HepG2 (cell line): ENCODE data around the gene RBM6. TPM values are rescaled to one million over a fixed set of nuclear protein-coding genes. Genes with fewer than 3 reads are reported as not detected.

Experiments
- ATAC-seq: fragments of 200-7000 bp; cut with Tn5 transposase; 3 replicates; pipeline ENCODE4 v1.9.1; 2020; ENCODE audit warnings: mild to moderate bottlenecking, moderate library complexity
- BruUV-seq: library from RNA; stranded (reverse); fragments of 400-500 nt; replicated peaks from 2 replicates; lab custom pipeline; 2021; lab: Mats Ljungman, UMichigan
- CTCF ChIA-PET: fragments of 300-600 bp; formaldehyde crosslinking; extraction: SDS; loops from one replicate; lab custom pipeline; 2021; ENCODE audit warnings: low total read pairs, inconsistent platforms, low intra/inter-chr PET ratio; lab: Yijun Ruan, JAX
- POLR2A ChIA-PET: fragments of 350-600 bp; sonication (Branson Sonifier 250); formaldehyde crosslinking; loops from one replicate; lab custom pipeline; 2020; ENCODE audit warnings: antibody characterized with exemption, inconsistent platforms; lab: Yijun Ruan, JAX
- DNase-seq: peaks from one replicate; pipeline ENCODE4 v3.0.0-alpha.2; 2015; ENCODE audit warnings: low spot score
- FAIRE-seq: peaks from 3 replicates; lab custom pipeline; 2011; peaks lifted over from hg19 to GRCh38; lab: Jason Lieb, UNC
- H2AFZ ChIP-seq: one replicate; pipeline ENCODE4 v1.6.1; 2011; ENCODE audit warnings: low read length, inconsistent platforms
- H3K27ac ChIP-seq: fragments of 300-600 bp; 3 replicates; pipeline ENCODE4 v1.8.0; 2011; ENCODE audit warnings: mixed run types, mild to moderate bottlenecking, mixed read lengths, low read length, inconsistent platforms; ENCODE audit not compliant: insufficient read depth; ENCODE audit errors: extremely low read length
- H3K27me3 ChIP-seq, 2 experiments: fragments of 200-600 bp in 1 of 2; 2 replicates in 1 of 2; 3 replicates in 1 of 2; pipeline versions ENCODE4 v1.6.0 to v1.8.0; 2011; ENCODE audit warnings: low read length in 2 of 2, mild to moderate bottlenecking in 2 of 2, moderate library complexity in 2 of 2, inconsistent platforms in 1 of 2; ENCODE audit not compliant: insufficient read depth in 2 of 2, control insufficient read depth in 1 of 2
- H3K36me3 ChIP-seq, 2 experiments: fragments of 200-600 bp in 1 of 2; replicated peaks in 1 of 2; 2 replicates in 1 of 2; 3 replicates in 1 of 2; pipeline versions ENCODE4 v1.5.1 to v1.8.0; 2011; ENCODE audit warnings: low read length in 2 of 2, inconsistent platforms in 1 of 2; ENCODE audit not compliant: insufficient read depth in 2 of 2, control insufficient read depth in 1 of 2
- H3K4me1 ChIP-seq: 2 replicates; pipeline ENCODE4 v1.5.1; 2012; ENCODE audit warnings: low read length, inconsistent platforms; ENCODE audit not compliant: insufficient read depth
- H3K4me2 ChIP-seq: 2 replicates; pipeline ENCODE4 v1.6.0; 2011; ENCODE audit warnings: low read depth, low read length, inconsistent platforms
- H3K4me3 ChIP-seq, 3 experiments: fragments of 200-600 bp in 1 of 3; sonication (generic), shearing (Covaris generic) in 1 of 3; replicated peaks in 1 of 3; 2 replicates each; pipeline ENCODE4 v1.5.1; 2011 to 2016; ENCODE audit warnings: low read length in 3 of 3, inconsistent platforms in 2 of 3, low read depth in 2 of 3, mild to moderate bottlenecking in 2 of 3, control low read depth in 1 of 3, mixed read lengths in 1 of 3; ENCODE audit not compliant: insufficient read depth in 1 of 3
- H3K79me2 ChIP-seq: one replicate; pipeline ENCODE4 v1.6.1; 2011; ENCODE audit warnings: low read length, inconsistent platforms; ENCODE audit not compliant: insufficient read depth
- H3K9ac ChIP-seq: 2 replicates; pipeline ENCODE4 v1.6.0; 2011; ENCODE audit warnings: mild to moderate bottlenecking, low read depth, low read length, inconsistent platforms; ENCODE audit not compliant: insufficient read depth
- H3K9me3 ChIP-seq: 2 replicates; pipeline ENCODE4 v1.5.1; 2012; ENCODE audit warnings: mild to moderate bottlenecking, low read length
- H4K20me1 ChIP-seq: 2 replicates; pipeline ENCODE4 v1.6.0; 2011; ENCODE audit warnings: inconsistent platforms, mild to moderate bottlenecking, low read length, moderate library complexity; ENCODE audit not compliant: insufficient read depth
- FOSL1 ChIP-seq: sonication (generic); formaldehyde crosslinking; IDR thresholded peaks from 2 replicates; pipeline ENCODE4 v1.9.0; 2021; ENCODE audit warnings: missing genetic modification reagents, borderline replicate concordance
- FOXK2 ChIP-seq: fragments of 450-650 bp; IDR thresholded peaks from 2 replicates; pipeline ENCODE4 v1.6.1; 2016
- MAZ ChIP-seq, 2 experiments: sonication (generic) in 1 of 2; formaldehyde crosslinking in 1 of 2; IDR thresholded peaks; 2 replicates each; pipeline versions ENCODE4 v1.5.0 to v1.6.1; 2012 to 2020; ENCODE audit warnings: low read depth in 2 of 2, mild to moderate bottlenecking in 2 of 2, borderline replicate concordance in 1 of 2, improper control_type of control experiment in 1 of 2, low read length in 1 of 2, missing genetic modification reagents in 1 of 2, moderate library complexity in 1 of 2
- MBNL3 ChIP-seq: fragments of 250-450 bp; sonication (Bioruptor Pico); conservative IDR thresholded peaks from 2 replicates; pipeline ENCODE4 v1.8.0; 2022; ENCODE audit warnings: mild to moderate bottlenecking, inconsistent platforms
- MEIS1 ChIP-seq: sonication (generic); formaldehyde crosslinking; IDR thresholded peaks from 2 replicates; pipeline ENCODE4 v1.9.0; 2021; ENCODE audit warnings: mild to moderate bottlenecking, missing genetic modification reagents, moderate library complexity, borderline replicate concordance
- NPAS2 ChIP-seq: sonication (generic); formaldehyde crosslinking; IDR thresholded peaks from 2 replicates; pipeline ENCODE4 v1.8.0; 2022; ENCODE audit warnings: mild to moderate bottlenecking, missing genetic modification reagents, borderline replicate concordance
- RORA ChIP-seq: sonication (generic); formaldehyde crosslinking; IDR thresholded peaks from 2 replicates; pipeline ENCODE4 v1.5.0; 2020; ENCODE audit warnings: mild to moderate bottlenecking, missing genetic modification reagents, moderate library complexity
- ZBTB2 ChIP-seq: sonication (generic); formaldehyde crosslinking; IDR thresholded peaks from 2 replicates; pipeline ENCODE4 v1.8.0; 2022; ENCODE audit warnings: low read depth, missing genetic modification reagents
- ZNF234 ChIP-seq: sonication (generic); formaldehyde crosslinking; conservative IDR thresholded peaks from 2 replicates; pipeline ENCODE4 v1.5.1; 2020; ENCODE audit warnings: mild to moderate bottlenecking, missing genetic modification reagents
- ZNF235 ChIP-seq: sonication (generic); formaldehyde crosslinking; IDR thresholded peaks from 2 replicates; pipeline ENCODE4 v1.8.1; 2023; ENCODE audit warnings: mild to moderate bottlenecking, missing genetic modification reagents, borderline replicate concordance
- ZNF24 ChIP-seq: fragments of 450-650 bp; IDR thresholded peaks from 2 replicates; pipeline ENCODE4 v1.6.1; 2017; ENCODE audit warnings: antibody characterized with exemption, mild to moderate bottlenecking
- ZNF274 ChIP-seq: sonication (generic); formaldehyde crosslinking; IDR thresholded peaks from 2 replicates; pipeline ENCODE4 v1.5.1; 2020; ENCODE audit warnings: mild to moderate bottlenecking, missing genetic modification reagents
- ZNF557 ChIP-seq: sonication (generic); formaldehyde crosslinking; IDR thresholded peaks from 2 replicates; pipeline ENCODE4 v1.4.0; 2020; ENCODE audit warnings: missing genetic modification reagents
- ZNF619 ChIP-seq: sonication (generic); formaldehyde crosslinking; IDR thresholded peaks from 2 replicates; pipeline ENCODE4 v1.4.0; 2020; ENCODE audit warnings: mild to moderate bottlenecking, missing genetic modification reagents
- ZNF629 ChIP-seq: sonication (generic); formaldehyde crosslinking; conservative IDR thresholded peaks from 2 replicates; pipeline ENCODE4 v1.5.0; 2020; ENCODE audit warnings: missing genetic modification reagents
- ZNF704 ChIP-seq: sonication (generic); formaldehyde crosslinking; IDR thresholded peaks from 2 replicates; pipeline ENCODE4 v1.8.1; 2023; ENCODE audit warnings: mild to moderate bottlenecking, inconsistent platforms, moderate library complexity, missing genetic modification reagents, borderline replicate concordance
- ZNF772 ChIP-seq: sonication (generic); formaldehyde crosslinking; IDR thresholded peaks from 2 replicates; pipeline ENCODE4 v1.5.0; 2020; ENCODE audit warnings: mild to moderate bottlenecking, missing genetic modification reagents
- WGBS: methylation state at CpG from one replicate; pipeline ENCODE4 v1.1.6; 2017; ENCODE audit warnings: low lambda C conversion rate; 5-methylcytosine and 5-hydroxymethylcytosine counted together
- in situ Hi-C: cut with HindIII; loops from 2 replicates; pipeline ENCODE4 v1.10.0; 2017; ENCODE audit warnings: low pct_unique_long_range_greater_than_20kb; ENCODE audit not compliant: extremely low pct_ligation_motif_present
- intact Hi-C: fragments of 100-400 bp; cut with micrococcal nuclease; formaldehyde crosslinking; loops from one replicate; pipeline ENCODE4 v1.10.0; 2022; ENCODE audit not compliant: unreplicated experiment
- polyA plus RNA-seq, 8 experiments: library from polyadenylated mRNA; depleted of rRNA in 3 of 8; stranded (reverse) in 7 of 8; unstranded in 1 of 8; fragments of >200 nt; fragmentation: Illumina TruSeq in 4 of 8; extraction: Trizol in 4 of 8; gene quantifications; 2 replicates each; pipeline versions ENCODE4 v1.2.1 to v1.2.3, GENCODE V29; 2011 to 2016; ENCODE audit warnings: low read depth in 4 of 8, missing spikeins in 1 of 8, mixed read lengths in 1 of 8; ENCODE audit not compliant: insufficient read depth in 1 of 8
- total RNA-seq, 5 experiments: library from RNA; depleted of rRNA; stranded (reverse); fragments of >200 nt; fragmentation: Illumina TruSeq; extraction: Trizol; gene quantifications; 2 replicates each; pipeline ENCODE4 v1.2.3, GENCODE V29; 2016; ENCODE audit warnings: low read depth in 1 of 5

RBM6 gene
- total and polyA plus RNA-seq, 2 of the 13 experiments (the other 11 are each of a cell fraction or from before 2014, with no cell fraction given), result 72.7 to 86.1 TPM

GRCh38 chr3:49996016-49996415 lies 56.1 kb downstream of the RBM6 start:
- POLR2A ChIA-PET, result no interaction called here
- DNase-seq, result no peak
- intact Hi-C loops (no loop called here), in situ Hi-C loops (no loop called here)
- no peak overlapping the region for H3K4me2 ChIP-seq
- TF ChIP-seq ZNF234 (CRISPR knock-in tag), result no peak
- TF ChIP-seq MBNL3 (CRISPR knock-in tag), result no peak
- no peak for TF ChIP-seq ZNF772 (CRISPR knock-in tag)
- no peak for TF ChIP-seq ZNF24
- no peak for TF ChIP-seq ZNF557 (CRISPR knock-in tag)
- no peak overlapping the region for H3K4me3 ChIP-seq
- WGBS, result 95% methylated on average over 2 of the region's 2 CpGs
- BruUV-seq, result no TSS peak
- FAIRE-seq, result no peak
- H3K9me3 ChIP-seq, result no peaks in the 10 kb centered on the region
- ATAC-seq, result no peak
- no peak overlapping the region for H2AFZ ChIP-seq
- no peak overlapping the region for H3K27ac ChIP-seq
- peaks cover 10 to 30% of the 10 kb centered on the region in 2 experiments; a peak in 4 of 5 replicates for H3K36me3 ChIP-seq
- H3K9ac ChIP-seq, result no peak overlapping the region
- no peaks in the 10 kb centered on the region for H3K4me1 ChIP-seq
- H4K20me1 ChIP-seq, result no peaks in the 10 kb centered on the region
- CTCF ChIA-PET, result no interaction called here
- no peaks in the 10 kb centered on the region for H3K79me2 ChIP-seq
- H3K27me3 ChIP-seq, result no peaks in the 10 kb centered on the region

- 92% methylated on average over 1 of the region's 1 CpG for whole genome bisulfite sequencing
- ChIA-PET POLR2A (no interaction called here), CTCF (no interaction called here)
- no peaks in the 10 kb centered on the region for H3K4me1 ChIP-seq
- H3K9ac ChIP-seq, result no peak overlapping the region
- intact Hi-C loops, result no loop called here
- BruUV-seq, result no TSS peak
- no peaks in the 10 kb centered on the region for H4K20me1 ChIP-seq
- ATAC-seq (no peak), FAIRE-seq (no peak), DNase-seq (no peak)
- no peaks in the 10 kb centered on the region for H3K9me3 ChIP-seq
- no peak overlapping the region for H2AFZ ChIP-seq
- no peak overlapping the region for H3K27ac ChIP-seq
- no peaks in the 10 kb centered on the region for H3K79me2 ChIP-seq
- no peaks in the 10 kb centered on the region for H3K27me3 ChIP-seq
- in situ Hi-C loops, result no loop called here
- peaks cover 8 to 27% of the 10 kb centered on the region in 2 experiments; a peak in 4 of 5 replicates for H3K36me3 ChIP-seq
- no peak overlapping the region for H3K4me3 ChIP-seq
- H3K4me2 ChIP-seq, result no peak overlapping the region
- no peak for TF ChIP-seq ZNF629 (CRISPR knock-in tag)
- no peak for TF ChIP-seq MAZ (IDR thresholded peaks at IDR 0.05; ENCODE audit: borderline replicate concordance, low read depth, low read length)
- TF ChIP-seq MAZ (CRISPR knock-in tag; IDR thresholded peaks at IDR 0.05; ENCODE audit: low read depth), result no peak
- TF ChIP-seq NPAS2 (CRISPR knock-in tag), result no peak
- no peak for TF ChIP-seq FOXK2
- TF ChIP-seq ZNF704, result no peak
- no peak for TF ChIP-seq FOSL1 (CRISPR knock-in tag)
- TF ChIP-seq ZNF619 (CRISPR knock-in tag), result no peak
- TF ChIP-seq ZBTB2 (CRISPR knock-in tag), result no peak
- TF ChIP-seq ZNF274, result no peak
- no peak for TF ChIP-seq ZNF235
- no peak for TF ChIP-seq RORA (CRISPR knock-in tag)
- no peak for TF ChIP-seq MEIS1 (CRISPR knock-in tag)
Observed at GRCh38 chr3:49997862-49998261, 57.9 kb downstream of the RBM6 start.
